ENCODE measurements around the gene ZHX3.

The ZHX3 gene

GRCh38 chr20:41221614-41222218 is 95.8 kb downstream of the ZHX3 start:
- DNase-seq, result no peak

- no peak for DNase-seq
Observed at GRCh38 chr20:41219824-41220223, 97.7 kb downstream of the ZHX3 start.

- DNase-seq, result no peak
Observed at GRCh38 chr20:41218466-41218865, 99.1 kb downstream of the ZHX3 start.

GRCh38 chr20:41217422-41217821 is 100.1 kb downstream of the ZHX3 start:
- no peak for DNase-seq

GRCh38 chr20:41214666-41215065 is 102.9 kb downstream of the ZHX3 start:
- no peak for DNase-seq

- DNase-seq, result no peak
Observed at GRCh38 chr20:41214202-41214601, 103.3 kb downstream of the ZHX3 start.

GRCh38 chr20:41213150-41213820 is 104.2 kb downstream of the ZHX3 start:
- DNase-seq, result no peak

GRCh38 chr20:41205313-41205712 is 112.2 kb downstream of the ZHX3 start:
- DNase-seq, result no peak

- no peak for DNase-seq
Observed at GRCh38 chr20:41204304-41205265, 112.9 kb downstream of the ZHX3 start.

- DNase-seq, result no peak
Observed at GRCh38 chr20:41203660-41204059, 113.9 kb downstream of the ZHX3 start.

- no peak for DNase-seq
Observed at GRCh38 chr20:41202426-41202825, 115.1 kb downstream of the ZHX3 start.

GRCh38 chr20:41201760-41202159 is 115.8 kb downstream of the ZHX3 start:
- DNase-seq, result no peak

- DNase-seq, result no peak
Observed at GRCh38 chr20:41200446-41201202, 116.9 kb downstream of the ZHX3 start.

GRCh38 chr20:41198443-41198842 is 119.1 kb downstream of the ZHX3 start:
- no peak for DNase-seq

- no peak for DNase-seq
Observed at GRCh38 chr20:41196653-41197225, 120.8 kb downstream of the ZHX3 start.

GRCh38 chr20:41192575-41192974 is 125.0 kb downstream of the ZHX3 start:
- no peak for DNase-seq

GRCh38 chr20:41191562-41192500 is 125.7 kb downstream of the ZHX3 start:
- no peak for DNase-seq

- no peak for DNase-seq
Observed at GRCh38 chr20:41187668-41188067, 129.9 kb downstream of the ZHX3 start.

GRCh38 chr20:41185013-41185757 is 132.3 kb downstream of the ZHX3 start:
- DNase-seq, result no peak

GRCh38 chr20:41183831-41184230 is 133.7 kb downstream of the ZHX3 start:
- no peak for DNase-seq

- DNase-seq, result no peak
Observed at GRCh38 chr20:41183391-41183790, 134.1 kb downstream of the ZHX3 start.

Data from CD4-positive, alpha-beta T cell treated with Interleukin-15 for 1 hour (primary cell).